ENCODE data around the gene KLKB1.

The KLKB1 gene

DNA sequence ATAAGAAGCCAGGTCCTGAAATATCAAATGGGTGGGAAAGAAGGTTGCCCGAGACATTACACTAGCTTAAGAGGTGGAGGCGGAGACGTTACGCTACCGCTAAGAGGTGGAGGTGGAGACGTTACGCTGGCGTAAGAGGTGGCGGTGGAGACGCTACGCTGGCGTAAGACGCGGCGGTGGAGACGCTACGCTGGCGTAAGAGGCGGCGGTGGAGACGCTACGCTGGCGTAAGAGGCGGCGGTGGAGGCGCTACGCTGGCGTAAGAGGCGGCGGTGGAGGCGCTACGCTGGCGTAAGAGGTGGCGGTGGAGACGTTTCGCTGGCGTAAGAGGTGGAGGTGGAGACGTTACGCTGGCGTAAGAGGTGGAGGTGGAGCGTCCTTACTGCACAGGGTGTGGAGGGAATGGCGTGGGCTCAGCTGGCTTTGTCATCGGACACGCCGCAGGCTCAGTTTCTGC, 23.2 kb upstream of the KLKB1 start:
- TF ChIP-seq, protein P1, sequence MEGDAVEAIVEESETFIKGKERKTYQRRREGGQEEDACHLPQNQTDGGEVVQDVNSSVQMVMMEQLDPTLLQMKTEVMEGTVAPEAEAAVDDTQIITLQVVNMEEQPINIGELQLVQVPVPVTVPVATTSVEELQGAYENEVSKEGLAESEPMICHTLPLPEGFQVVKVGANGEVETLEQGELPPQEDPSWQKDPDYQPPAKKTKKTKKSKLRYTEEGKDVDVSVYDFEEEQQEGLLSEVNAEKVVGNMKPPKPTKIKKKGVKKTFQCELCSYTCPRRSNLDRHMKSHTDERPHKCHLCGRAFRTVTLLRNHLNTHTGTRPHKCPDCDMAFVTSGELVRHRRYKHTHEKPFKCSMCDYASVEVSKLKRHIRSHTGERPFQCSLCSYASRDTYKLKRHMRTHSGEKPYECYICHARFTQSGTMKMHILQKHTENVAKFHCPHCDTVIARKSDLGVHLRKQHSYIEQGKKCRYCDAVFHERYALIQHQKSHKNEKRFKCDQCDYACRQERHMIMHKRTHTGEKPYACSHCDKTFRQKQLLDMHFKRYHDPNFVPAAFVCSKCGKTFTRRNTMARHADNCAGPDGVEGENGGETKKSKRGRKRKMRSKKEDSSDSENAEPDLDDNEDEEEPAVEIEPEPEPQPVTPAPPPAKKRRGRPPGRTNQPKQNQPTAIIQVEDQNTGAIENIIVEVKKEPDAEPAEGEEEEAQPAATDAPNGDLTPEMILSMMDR (IDR thresholded peaks at IDR 0.05; ENCODE audit: low read depth, low read length), result no peak
- H3K4me3 ChIP-seq (ENCODE audit: low read depth, low read length), result no peak overlapping the region

GRCh38 chr4:186204686-186205085, 22.6 kb upstream of the KLKB1 start:
- no peak overlapping the region for H3K4me3 ChIP-seq (ENCODE audit: low read depth, low read length)

DNA sequence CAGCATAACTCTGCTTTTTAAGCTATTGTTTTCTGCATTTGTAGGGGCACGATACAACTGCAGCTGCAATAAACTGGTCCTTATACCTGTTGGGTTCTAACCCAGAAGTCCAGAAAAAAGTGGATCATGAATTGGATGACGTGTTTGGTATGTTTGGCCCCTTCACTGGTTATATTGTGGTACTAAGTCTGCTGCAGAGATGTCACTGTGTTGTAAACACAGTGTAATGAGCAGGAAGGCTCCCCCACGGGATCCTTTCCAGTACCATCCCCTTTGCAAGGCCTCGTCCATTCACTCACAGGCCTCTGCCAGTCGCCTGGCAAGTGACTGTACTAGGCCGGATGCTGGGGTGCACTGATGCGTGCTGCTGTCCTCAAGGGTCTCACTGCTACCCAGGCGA, 22.2 kb upstream of the KLKB1 start:
- no peak overlapping the region for H3K4me3 ChIP-seq (ENCODE audit: low read depth, low read length)
- TF ChIP-seq, protein P1 (IDR thresholded peaks at IDR 0.05; ENCODE audit: low read depth, low read length), result no peak

More at GRCh38 chr4:186204686-186205085, 22.6 kb upstream of the KLKB1 start:
- TF ChIP-seq, protein P1 (IDR thresholded peaks at IDR 0.05; ENCODE audit: low read depth, low read length), result no peak

GRCh38 chr4:186216465-186217024, 10.8 kb upstream of the KLKB1 start:
- no peak overlapping the region for H3K4me3 ChIP-seq (ENCODE audit: low read depth, low read length)
- TF ChIP-seq, protein P1 (IDR thresholded peaks at IDR 0.05; ENCODE audit: low read depth, low read length), result no peak

DNA sequence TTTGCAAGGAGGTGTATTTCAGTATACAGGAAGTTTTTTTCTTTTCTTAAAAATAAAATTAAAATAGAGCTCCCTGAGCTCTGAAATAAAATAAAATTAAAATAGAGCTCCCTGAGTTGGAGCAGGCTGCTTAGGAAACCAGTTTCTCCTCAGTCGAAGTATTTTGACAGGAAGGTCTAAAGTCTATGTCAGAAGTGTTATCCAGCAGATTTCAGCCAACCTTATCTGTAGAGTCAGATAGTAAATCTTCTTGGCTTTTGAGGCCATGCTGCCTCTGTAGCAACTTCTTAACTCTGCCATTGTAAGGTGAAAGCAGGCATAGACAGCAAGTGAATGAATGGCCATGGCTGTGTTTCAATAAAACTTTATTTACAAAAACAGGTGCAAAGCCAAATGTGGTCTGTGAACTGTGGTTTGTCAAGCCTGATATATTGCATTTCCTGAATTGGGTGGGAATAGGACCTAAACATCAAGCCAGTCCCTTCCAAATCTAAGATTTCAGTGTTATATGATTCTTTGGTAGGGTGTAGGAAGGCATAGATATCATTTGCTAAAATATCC, 9.5 kb upstream of the KLKB1 start:
- TF ChIP-seq, protein P1 (IDR thresholded peaks at IDR 0.05; ENCODE audit: low read depth, low read length), result no peak

DNA sequence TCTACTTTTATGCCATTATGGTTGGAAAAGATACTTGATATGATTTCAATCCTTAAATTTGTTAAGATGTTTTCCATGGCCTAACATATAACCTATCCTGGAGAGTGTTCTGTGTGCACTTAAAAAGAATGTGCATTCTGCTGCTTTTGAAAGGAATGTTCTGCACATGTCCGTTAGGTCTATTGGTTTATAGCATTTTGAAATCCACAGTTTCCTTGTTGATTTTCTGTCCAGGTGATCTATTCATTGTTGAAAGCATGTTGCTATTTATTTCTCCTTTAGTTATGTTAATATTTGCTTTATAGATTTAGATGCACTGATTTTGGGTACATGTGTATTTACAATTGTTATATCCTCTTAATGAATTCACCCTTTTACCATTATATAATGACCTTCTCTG, 5.7 kb upstream of the KLKB1 start:
- no peak overlapping the region for H3K4me3 ChIP-seq (ENCODE audit: low read depth, low read length)
- TF ChIP-seq, protein P1 (IDR thresholded peaks at IDR 0.05; ENCODE audit: low read depth, low read length), result no peak

More for the DNA sequence above, 9.5 kb upstream of the KLKB1 start:
- H3K4me3 ChIP-seq (ENCODE audit: low read depth, low read length), result no peak overlapping the region

DNA sequence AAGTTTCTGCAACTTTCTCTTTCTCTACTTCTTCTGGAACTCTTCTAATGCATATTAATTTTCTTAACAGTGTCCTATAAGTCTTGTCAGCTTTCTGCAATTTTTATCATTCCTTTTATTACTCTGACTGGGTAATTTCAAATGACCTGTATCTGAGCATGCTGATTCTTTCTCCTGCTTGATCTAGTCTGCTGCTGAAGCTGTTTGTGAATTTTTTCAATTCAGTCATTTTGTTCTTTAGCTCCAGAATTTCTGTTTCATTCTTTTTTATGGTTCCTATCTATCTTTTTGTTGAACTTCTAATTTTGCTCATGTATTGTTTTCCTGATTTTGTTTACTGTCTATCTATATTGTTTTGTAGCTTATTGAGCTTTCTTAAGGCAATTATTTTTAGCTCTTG, 1.5 kb upstream of the KLKB1 start:
- TF ChIP-seq, protein P1 (IDR thresholded peaks at IDR 0.05; ENCODE audit: low read depth, low read length), result no peak
- H3K4me3 ChIP-seq (ENCODE audit: low read depth, low read length), result no peak overlapping the region

All from WI38 (cell line).